ENCODE measurements around the gene ZNF799.
"Not testable (repeated sequence)": the region's sequence is repeated elsewhere in the genome, so short reads cannot be mapped to it uniquely, and the experiment has no call there.

Gene ZNF799

GRCh38 chr19:12400633-12401502 lies at the start of gene ZNF799:
Gene ZNF799 (minus strand): TSS chr19:12401271. CDS start chr19:12401070, 201 bp downstream.
- peak; percentile 96 for DNase-seq

GRCh38 chr19:12450844-12451243 lies 49.8 kb upstream of the ZNF799 start:
- DNase-seq: no peak

DNA sequence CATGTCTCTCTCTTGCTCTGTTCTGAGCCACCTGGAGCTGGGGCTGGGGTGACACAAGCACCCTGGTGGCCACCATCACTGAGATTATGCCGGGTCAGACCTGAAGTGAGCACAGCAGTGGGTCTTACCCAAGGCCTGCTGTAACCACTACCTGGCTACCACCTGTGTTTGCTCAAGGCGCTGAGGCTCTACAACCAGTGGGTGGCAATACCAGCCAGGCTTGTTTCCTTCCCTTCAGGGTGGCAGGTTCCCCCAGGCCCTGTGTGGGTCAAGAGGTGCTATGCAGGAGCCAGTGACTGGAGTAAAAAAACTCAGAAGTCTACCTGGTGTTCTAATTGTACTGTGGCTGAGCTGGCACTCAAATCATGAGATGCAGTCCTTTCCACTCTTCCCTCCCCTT lies 47.7 kb upstream of the ZNF799 start:
- no peak for DNase-seq

DNA sequence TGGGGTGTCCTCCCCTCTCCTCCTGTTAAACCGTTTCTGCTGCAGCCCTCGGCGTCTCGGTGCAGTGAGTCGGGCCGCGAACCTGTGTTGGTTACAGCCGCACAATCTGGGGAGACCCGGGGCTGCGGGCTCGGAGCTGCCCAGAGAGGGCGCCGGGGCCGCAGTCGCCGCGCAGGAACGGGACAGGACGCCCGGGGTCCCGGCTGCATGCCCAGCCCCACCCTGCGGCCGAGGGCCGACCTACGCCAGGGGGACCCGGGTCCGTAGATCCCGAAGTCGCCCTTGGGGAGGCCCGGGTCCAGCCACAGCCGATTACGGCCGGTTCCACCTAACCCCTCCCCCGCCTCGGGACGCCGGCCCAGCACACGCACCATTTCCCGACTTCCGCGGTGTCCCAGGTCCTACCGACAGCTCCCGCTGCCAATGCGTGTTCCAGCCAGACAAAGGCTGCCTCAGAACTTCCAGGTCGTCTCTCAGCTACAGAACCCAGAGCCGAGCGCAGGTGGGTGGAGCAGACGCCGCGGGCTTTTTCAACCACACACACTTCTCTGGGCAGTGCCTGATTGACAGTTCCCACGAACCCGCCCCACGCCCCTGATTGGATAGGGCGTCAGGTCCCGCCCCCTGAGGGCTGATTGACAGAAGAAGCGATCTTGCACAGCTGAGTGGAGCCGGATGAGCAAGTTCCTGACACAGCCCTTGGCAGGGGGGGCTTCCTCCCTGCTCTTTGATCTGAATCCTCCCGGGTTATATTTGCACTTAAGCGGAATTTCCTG lies 39.7 kb upstream of the ZNF799 start, which contains the start of gene ZNF443:
TSS of gene ZNF443 (minus strand) at position 481 of the 776 bp plus-strand sequence. CDS start at position 374, 107 bp downstream.
- peak; percentile 97 for DNase-seq

DNA sequence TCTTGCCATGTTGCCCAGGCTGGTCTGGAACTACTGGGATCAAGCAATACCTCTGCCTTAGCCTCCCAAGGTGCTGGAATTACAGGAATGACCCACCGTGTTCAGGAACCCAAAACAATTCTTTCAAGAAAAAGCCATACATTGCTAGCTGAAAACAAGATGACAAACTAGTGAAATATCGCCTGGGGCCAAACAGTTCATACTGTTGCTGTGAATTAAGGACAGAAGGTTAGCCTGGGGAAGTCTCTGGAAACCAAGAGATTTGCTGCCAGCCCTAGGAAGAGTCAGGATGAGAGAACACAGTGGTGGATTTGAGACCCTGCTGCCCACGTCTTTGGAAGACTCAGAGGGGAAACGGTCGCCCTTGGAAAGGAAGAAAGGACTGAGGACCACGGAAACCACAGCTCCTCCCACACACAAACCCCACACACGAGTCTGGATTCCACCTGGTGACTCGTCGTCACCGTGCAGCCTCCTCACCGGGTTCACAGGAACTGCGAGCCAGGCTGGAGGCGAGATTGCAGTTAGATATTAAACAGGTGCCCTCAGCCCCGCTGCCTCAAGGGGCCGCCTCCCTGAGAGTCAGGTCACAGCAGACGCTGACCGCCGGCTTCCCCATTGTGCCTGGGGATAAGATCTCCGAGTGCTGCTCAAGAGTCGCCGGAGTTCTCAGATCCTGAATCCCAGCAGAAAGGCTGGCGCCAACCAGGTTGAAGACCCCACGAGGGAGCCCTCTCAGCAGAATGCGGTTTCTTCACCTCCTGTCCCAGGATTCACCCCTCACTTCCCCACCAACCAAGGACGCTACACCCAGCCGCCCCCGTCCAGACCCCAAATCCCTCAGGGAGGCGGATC lies 38.8 kb upstream of the ZNF799 start:
- DNase-seq: peak; percentile 20

DNA sequence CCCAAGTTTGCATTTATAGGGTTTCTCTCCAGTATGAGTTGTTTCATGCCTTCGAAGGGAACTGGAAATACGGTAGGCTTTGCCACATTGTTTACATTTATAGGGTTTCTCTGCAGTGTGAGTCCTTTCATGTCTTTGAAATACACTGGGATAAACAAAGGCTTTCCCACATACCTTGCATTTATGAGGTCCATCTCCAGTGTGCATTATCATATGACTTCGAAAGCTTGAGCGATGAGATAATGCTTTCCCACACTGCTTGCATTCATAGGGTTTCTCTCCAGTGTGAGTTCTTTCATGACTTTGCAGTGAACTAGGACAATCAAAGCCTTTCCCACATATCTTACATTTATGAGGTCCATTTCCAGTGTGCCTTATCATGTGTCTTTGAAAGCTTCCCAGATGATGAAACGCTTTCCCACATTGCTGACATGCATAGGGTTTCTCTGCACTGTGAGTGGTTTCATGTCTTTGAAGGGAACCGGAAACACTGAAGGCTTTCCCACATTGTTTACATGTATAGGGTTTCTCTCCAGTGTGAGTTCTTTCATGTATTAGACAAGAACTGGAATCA lies 29.7 kb upstream of the ZNF799 start:
- DNase-seq: not testable (repeated sequence)

DNA sequence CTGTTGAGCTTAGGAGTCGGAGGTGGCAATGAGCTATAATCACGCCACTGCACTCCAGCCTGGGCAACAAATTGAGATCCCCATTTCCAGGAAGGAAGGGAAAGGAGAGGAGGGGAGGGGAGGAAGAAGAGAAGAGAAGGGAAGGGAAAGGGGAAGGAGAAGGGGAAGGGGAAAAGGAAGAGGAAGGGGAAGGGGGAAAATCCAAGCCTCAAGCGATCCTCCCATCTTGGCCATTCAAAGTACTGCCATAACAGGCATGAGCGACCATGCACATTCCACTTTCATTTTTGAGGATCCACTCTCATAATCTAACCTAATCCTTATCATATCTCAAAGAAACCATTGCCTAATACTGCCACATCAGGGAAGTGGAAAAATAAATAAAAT lies 24.8 kb upstream of the ZNF799 start:
- DNase-seq: no peak

- DNase-seq: no peak
Measured at GRCh38 chr19:12425236-12425887, 24.3 kb upstream of the ZNF799 start.

- not testable (repeated sequence) for DNase-seq
Measured at GRCh38 chr19:12417273-12417672, 16.2 kb upstream of the ZNF799 start.

DNA sequence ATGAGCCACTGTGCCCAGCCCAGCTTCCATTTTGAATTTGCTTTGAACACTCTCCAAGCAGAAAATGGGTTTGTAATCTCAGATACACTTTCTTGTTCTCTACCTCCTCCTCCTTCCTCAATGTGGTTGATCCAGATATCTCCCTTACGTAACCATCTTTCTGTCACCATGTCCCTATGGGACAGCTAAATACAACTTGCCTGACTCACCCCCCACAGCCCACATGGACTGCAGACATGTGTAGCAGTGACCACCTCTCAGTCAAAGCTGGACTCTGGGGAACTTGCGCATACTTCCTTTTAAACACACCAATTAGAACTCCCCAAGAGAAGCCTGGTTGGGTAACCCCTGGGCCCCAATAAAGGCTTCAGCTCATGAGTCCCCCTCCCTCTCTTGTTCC lies 10.8 kb upstream of the ZNF799 start:
- no peak for DNase-seq

DNA sequence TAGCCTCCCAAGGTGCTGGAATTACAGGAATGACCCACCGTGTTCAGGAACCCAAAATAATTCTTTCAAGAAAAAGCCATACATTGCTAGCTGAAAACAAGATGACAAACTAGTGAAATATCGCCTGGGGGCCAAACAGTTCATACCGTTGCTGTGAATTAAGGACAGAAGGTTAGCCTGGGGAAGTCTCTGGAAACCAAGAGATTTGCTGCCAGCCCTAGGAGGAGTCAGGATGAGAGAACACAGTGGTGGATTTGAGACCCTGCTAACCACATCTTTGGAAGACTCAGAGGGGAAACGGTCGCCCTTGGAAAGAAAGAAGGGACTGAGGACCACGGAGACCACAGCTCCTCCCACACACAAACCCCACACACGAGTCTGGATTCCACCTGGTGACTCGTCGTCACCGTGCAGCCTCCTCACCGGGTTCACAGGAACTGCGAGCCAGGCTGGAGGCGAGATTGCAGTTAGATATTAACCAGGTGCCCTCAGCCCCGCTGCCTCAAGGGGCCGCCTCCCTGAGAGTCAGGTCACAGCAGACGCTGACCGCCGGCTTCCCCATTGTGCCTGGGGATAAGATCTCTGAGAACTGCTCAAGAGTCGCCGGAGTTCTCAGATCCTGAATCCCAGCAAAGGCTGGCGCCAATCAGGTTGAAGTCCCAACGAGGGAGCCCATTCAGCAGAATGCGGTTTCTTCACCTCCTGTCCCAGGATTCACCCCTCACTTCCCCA lies 1.0 kb downstream of the ZNF799 start:
- DNase-seq: peak; percentile 40

DNA sequence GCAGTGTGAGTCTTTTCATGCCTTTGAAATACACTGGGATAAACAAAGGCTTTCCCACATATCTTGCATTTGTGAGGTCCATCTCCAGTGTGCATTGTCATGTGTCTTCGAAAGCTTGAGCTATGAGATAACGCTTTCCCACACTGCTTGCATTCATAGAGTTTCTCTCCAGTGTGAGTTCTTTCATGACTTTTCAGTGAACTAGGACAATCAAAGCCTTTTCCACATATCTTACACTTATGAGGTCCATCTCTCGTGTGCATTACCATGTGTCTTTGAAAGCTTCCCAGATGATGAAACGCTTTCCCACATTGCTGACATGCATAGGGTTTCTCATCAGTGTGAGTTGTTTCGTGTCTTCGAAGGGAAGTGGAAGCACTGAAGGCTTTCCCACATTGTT lies 9.9 kb downstream of the ZNF799 start:
- not testable (repeated sequence) for DNase-seq

- DNase-seq: not testable (repeated sequence)
Measured at GRCh38 chr19:12386365-12386764, 14.7 kb downstream of the ZNF799 start.

DNA sequence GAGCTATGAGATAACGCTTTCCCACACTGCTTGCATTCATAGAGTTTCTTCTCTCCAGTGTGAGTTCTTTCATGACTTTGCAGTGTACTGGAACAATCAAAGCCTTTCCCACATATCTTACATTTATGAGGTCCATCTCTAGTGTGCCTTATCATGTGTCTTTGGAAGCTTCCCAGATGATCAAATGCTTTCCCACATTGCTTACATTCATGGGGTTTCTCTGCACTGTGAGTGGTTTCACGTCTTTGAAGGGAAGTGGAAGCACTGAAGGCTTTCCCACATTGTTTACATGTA lies 20.7 kb downstream of the ZNF799 start:
- no peak for DNase-seq

- no peak for DNase-seq
Measured at GRCh38 chr19:12379732-12380443, 21.2 kb downstream of the ZNF799 start.

GRCh38 chr19:12374026-12374425 lies 27.0 kb downstream of the ZNF799 start:
- no peak for DNase-seq

DNA sequence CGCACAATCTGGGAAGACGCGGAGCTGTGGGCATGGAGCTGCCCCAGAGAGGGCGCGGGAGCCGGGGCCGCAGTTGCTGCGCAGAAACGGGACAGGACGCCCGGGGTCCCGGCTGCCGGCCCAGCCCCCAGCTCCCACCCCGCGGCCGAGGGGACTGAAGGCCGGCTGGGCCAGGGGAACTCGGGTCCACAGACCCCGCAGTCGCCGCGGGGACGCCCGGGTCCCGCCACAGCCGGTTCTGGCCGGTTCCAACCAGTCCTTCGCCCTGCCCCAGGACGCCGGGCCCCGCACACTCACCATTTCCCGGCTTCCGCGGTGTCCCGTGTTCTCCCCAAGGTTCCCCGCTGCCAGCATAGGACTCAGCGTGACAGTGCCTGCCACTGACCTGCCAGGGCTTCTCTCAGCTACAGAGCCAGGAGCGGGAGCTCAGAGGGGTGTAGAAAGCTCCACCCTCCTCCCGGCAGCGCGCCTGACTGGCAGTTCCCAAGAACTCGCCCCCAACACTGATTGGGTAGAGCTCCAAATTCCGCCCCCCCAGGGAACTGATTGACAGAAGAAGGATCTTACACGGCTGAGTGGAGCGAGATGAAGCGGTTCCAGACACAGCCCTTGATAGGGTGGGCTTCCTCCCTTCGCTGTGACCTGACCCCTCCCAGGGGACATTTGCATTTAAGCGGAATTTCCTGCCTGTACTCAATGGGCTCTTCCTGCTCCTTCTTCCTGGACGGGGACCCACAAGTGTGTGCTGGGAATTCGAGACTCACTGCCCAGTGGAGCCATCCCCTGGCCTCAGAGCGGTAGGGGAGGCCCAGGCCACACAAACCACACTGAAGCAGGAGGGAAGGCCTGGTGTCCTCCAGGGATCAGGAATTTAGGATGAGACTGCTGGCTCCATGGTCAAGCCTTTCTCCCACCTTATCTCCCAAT lies 35.6 kb downstream of the ZNF799 start, which contains the start of gene ZNF442:
TSS of gene ZNF442 (minus strand) at position 448 of the 927 bp plus-strand sequence. CDS start 2,052 bp downstream, outside the sequence.
- peak; percentile 99 for DNase-seq

DNA sequence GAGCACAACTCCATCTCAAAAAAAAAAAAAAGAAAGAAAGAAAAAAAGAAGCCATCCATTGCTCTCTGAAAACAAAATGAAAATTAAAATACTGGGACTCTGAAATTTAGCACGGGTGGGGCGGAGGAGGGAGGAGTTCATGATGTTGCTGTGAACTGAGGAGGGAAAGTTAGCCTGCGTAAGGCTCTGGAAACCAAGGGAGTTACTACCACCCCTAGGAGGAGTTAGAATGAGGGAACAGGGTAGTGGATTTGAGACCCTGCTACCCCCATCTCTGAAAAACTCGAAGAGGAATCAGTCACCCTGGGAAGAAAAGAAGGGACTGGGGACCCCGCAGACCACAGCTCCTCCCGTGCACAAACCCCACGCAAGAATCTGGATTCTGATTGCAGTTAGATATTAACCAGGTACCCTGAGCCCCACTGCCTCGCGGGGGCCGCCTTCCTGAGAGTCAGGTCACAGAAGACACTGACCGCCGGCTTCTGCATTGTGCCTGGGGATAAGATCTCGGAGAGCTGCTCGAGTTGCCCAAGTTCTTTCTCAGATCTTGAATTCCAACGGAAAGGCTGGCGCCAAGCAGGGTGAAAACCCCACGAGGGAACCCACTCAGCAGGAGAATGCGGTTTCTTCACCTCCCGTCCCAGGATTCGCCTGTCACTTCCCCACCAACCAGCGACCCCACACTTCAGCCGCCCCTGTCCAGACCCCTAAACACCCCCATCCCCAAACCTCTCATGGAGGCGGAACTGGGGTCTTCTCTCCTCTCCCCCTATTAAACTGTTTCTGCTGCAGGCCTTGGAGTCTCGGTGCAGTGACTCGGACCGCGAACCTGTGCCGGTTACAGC lies 36.5 kb downstream of the ZNF799 start:
- no peak for DNase-seq

Measured in DMS79 (cell line).